Epithelial cell of esophagus (primary cell): Measurements from ENCODE around the gene SLC7A4.

Experiments used
- DNase-seq: peaks from one replicate; pipeline ENCODE4 v3.0.0; 2010; ENCODE audit warnings: low read depth
- H3K4me3 ChIP-seq: 2 replicates; pipeline ENCODE4 v1.5.1; 2011; ENCODE audit warnings: mild to moderate bottlenecking, low read length, control low read depth
- CTCF ChIP-seq: IDR thresholded peaks from 2 replicates; pipeline ENCODE4 v1.5.1; 2011; ENCODE audit warnings: low read depth, mild to moderate bottlenecking, low read length, control low read depth, inconsistent platforms; ENCODE audit not compliant: insufficient read depth; ENCODE audit errors: missing control alignments

The SLC7A4 gene

GRCh38 chr22:21032037-21032867 lies at the start of gene SLC7A4:
TSS of gene SLC7A4 (minus strand) at chr22:21032561. CDS start at chr22:21031812, 749 bp downstream.
- no peak for TF ChIP-seq CTCF
- DNase-seq = no peak
- H3K4me3 ChIP-seq = no peak within 1 kb of the TSS

- no peak for TF ChIP-seq CTCF
- H3K4me3 ChIP-seq = no peak overlapping the region
- DNase-seq = no peak
These were observed 48.2 kb upstream of the SLC7A4 start for GRCh38 chr22:21080435-21081137.

- no peak for DNase-seq
- no peak overlapping the region for H3K4me3 ChIP-seq
- no peak for TF ChIP-seq CTCF
These were observed 47.1 kb upstream of the SLC7A4 start for GRCh38 chr22:21079493-21079892.

- TF ChIP-seq CTCF = no peak
- no peak overlapping the region for H3K4me3 ChIP-seq
- DNase-seq = no peak
These were observed 46.6 kb upstream of the SLC7A4 start for GRCh38 chr22:21078916-21079315.

- TF ChIP-seq CTCF = no peak
- H3K4me3 ChIP-seq = no peak overlapping the region
- no peak for DNase-seq
These were observed 45.6 kb upstream of the SLC7A4 start for GRCh38 chr22:21077884-21078508.

- TF ChIP-seq CTCF = no peak
- no peak for DNase-seq
- no peak overlapping the region for H3K4me3 ChIP-seq
These were observed 44.7 kb upstream of the SLC7A4 start for GRCh38 chr22:21076912-21077625.
